Loucy (cell line): ENCODE results near the gene FGF12.

Source experiments
- H2AFZ ChIP-seq: fragments of 200-600 bp; sonication (generic); 2 replicates; pipeline ENCODE4 v1.6.0; 2016; ENCODE audit warnings: antibody characterized with exemption, mild to moderate bottlenecking, low read length, moderate library complexity
- H3F3A ChIP-seq: fragments of 200-600 bp; 2 replicates; pipeline ENCODE4 v1.6.0; 2016; ENCODE audit warnings: antibody characterized with exemption, low read depth, mild to moderate bottlenecking
- H3K27me3 ChIP-seq: fragments of 200-600 bp; sonication (generic); 2 replicates; pipeline ENCODE4 v1.6.1; 2014; ENCODE audit warnings: low read length, mild to moderate bottlenecking; ENCODE audit not compliant: insufficient read depth, poor library complexity, severe bottlenecking
- H3K36me3 ChIP-seq: fragments of 200-600 bp; sonication (generic); 2 replicates; pipeline ENCODE4 v1.6.1; 2016; ENCODE audit warnings: low read length; ENCODE audit not compliant: insufficient read depth
- H3K4me1 ChIP-seq: fragments of 200-600 bp; sonication (generic); 2 replicates; pipeline ENCODE4 v1.5.1; 2014; ENCODE audit warnings: low read length, mild to moderate bottlenecking; ENCODE audit not compliant: insufficient read depth, poor library complexity, severe bottlenecking
- H3K4me2 ChIP-seq: fragments of 200-600 bp; sonication (generic); 2 replicates; pipeline ENCODE4 v1.6.0; 2014; ENCODE audit warnings: antibody characterized with exemption, low read length, low read depth, mild to moderate bottlenecking; ENCODE audit not compliant: poor library complexity, severe bottlenecking
- H3K4me3 ChIP-seq: fragments of 200-600 bp; sonication (generic); 2 replicates; pipeline ENCODE4 v1.5.1; 2014; ENCODE audit warnings: low read length, mild to moderate bottlenecking, mixed read lengths; ENCODE audit not compliant: poor library complexity, severe bottlenecking
- H3K79me2 ChIP-seq: fragments of 200-600 bp; sonication (generic); 2 replicates; pipeline ENCODE4 v1.6.1; 2014; ENCODE audit warnings: low read length; ENCODE audit not compliant: insufficient read depth
- H3K9ac ChIP-seq: fragments of 200-600 bp; sonication (generic); 2 replicates; pipeline ENCODE4 v1.6.0; 2014; ENCODE audit warnings: mild to moderate bottlenecking, low read depth, low read length, moderate library complexity; ENCODE audit not compliant: poor library complexity, severe bottlenecking
- H3K9me2 ChIP-seq: fragments of 200-600 bp; sonication (generic); replicated peaks from 2 replicates; pipeline ENCODE4 v1.6.1; 2016; ENCODE audit warnings: low read depth, low read length, mixed read lengths
- H3K9me3 ChIP-seq: fragments of 200-600 bp; sonication (generic); 2 replicates; pipeline ENCODE4 v1.6.1; 2014; ENCODE audit warnings: mild to moderate bottlenecking, antibody characterized with exemption, low read length, low read depth; ENCODE audit not compliant: insufficient read depth
- H4K20me1 ChIP-seq: fragments of 200-600 bp; sonication (generic); 2 replicates; pipeline ENCODE4 v1.6.0; 2014; ENCODE audit warnings: antibody characterized with exemption, low read length, mild to moderate bottlenecking; ENCODE audit not compliant: insufficient read depth, poor library complexity, severe bottlenecking
- EZH2phosphoT487 ChIP-seq: fragments of 200-600 bp; IDR thresholded peaks from 2 replicates; pipeline ENCODE4 v1.6.1; 2018; ENCODE audit warnings: antibody characterized with exemption, mild to moderate bottlenecking, moderate library complexity, borderline replicate concordance
- TF ChIP-seq, protein P1 (sequence below): fragments of 200-600 bp; sonication (generic); conservative IDR thresholded peaks from 2 replicates; pipeline ENCODE4 v1.5.1; 2014; ENCODE audit warnings: mild to moderate bottlenecking, antibody characterized with exemption, low read length

The FGF12 gene

DNA sequence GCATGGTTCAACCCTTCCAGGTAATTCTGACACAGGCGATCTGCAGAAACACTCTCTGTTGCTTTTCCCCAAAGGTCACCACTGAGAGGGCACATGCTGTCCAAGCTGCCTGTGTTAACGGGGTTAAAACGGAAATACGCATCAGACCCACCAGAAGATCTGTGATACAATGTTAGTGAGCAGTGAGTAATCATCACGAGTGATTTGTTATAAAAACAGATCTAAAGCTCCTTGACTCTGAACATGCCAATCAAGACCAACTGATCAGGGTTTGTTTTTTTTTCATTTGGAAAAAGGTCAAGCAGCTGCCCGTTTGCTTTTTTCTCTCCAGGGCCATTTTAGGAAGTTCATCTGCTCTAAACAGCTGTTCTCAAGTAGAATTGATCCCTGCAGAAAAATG, 43.2 kb downstream of the FGF12 start:
- Histone ChIP-seq H3K4me1 (no peaks in the 10 kb centered on the region), H3K9me2 (no peaks in the 10 kb centered on the region), H3K9ac (no peak overlapping the region), H4K20me1 (no peaks in the 10 kb centered on the region), H3K4me2 (no peak overlapping the region), H3K4me3 (no peak overlapping the region), H3F3A (no peaks in the 10 kb centered on the region), H3K9me3 (no peaks in the 10 kb centered on the region), H3K27me3 (no peaks in the 10 kb centered on the region), H3K79me2 (no peaks in the 10 kb centered on the region), H2AFZ (no peak overlapping the region), H3K36me3 (no peaks in the 10 kb centered on the region)
- TF ChIP-seq EZH2phosphoT487 = no peak
- TF ChIP-seq, protein P1, sequence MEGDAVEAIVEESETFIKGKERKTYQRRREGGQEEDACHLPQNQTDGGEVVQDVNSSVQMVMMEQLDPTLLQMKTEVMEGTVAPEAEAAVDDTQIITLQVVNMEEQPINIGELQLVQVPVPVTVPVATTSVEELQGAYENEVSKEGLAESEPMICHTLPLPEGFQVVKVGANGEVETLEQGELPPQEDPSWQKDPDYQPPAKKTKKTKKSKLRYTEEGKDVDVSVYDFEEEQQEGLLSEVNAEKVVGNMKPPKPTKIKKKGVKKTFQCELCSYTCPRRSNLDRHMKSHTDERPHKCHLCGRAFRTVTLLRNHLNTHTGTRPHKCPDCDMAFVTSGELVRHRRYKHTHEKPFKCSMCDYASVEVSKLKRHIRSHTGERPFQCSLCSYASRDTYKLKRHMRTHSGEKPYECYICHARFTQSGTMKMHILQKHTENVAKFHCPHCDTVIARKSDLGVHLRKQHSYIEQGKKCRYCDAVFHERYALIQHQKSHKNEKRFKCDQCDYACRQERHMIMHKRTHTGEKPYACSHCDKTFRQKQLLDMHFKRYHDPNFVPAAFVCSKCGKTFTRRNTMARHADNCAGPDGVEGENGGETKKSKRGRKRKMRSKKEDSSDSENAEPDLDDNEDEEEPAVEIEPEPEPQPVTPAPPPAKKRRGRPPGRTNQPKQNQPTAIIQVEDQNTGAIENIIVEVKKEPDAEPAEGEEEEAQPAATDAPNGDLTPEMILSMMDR = no peak

DNA sequence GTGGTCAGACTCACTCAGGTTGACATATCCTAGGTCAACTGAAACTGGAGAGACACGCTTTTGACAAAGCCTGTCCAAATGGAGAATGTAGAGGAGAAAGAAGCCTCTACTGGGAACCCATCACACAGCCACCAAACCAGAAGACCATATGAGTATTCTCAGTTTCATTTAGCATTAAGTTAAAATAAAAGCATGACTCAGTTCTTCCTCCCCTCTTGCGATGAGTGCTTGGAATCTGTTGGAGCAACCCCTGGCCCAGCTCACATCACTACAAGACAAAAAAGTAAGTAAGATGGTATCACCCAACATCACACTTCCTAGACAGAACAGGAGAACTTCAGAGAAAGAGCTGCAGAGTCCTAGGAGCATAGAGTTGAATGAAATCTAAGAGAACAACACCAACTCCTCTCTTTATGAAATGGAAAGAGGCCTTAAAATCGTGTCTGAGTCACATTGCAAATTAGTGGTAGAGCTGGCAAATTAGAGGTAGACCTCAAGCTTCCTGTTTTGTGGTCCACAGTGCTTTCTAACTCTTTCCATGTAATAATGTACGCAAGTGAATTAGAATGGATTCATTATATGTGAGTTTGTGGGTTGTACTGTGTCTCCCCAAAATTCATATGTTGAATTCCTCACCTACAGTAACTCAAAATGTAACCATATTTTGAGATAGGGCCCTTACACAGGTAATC, 51.2 kb downstream of the FGF12 start:
- H3K4me2 ChIP-seq = no peak overlapping the region
- no peaks in the 10 kb centered on the region for H3K9me3 ChIP-seq
- no peaks in the 10 kb centered on the region for H3K79me2 ChIP-seq
- H4K20me1 ChIP-seq = no peaks in the 10 kb centered on the region
- H2AFZ ChIP-seq = no peak overlapping the region
- H3K9ac ChIP-seq = no peak overlapping the region
- H3K4me3 ChIP-seq = no peak overlapping the region
- no peaks in the 10 kb centered on the region for H3K9me2 ChIP-seq
- TF ChIP-seq EZH2phosphoT487 = no peak
- TF ChIP-seq, protein P1 = no peak
- no peaks in the 10 kb centered on the region for H3F3A ChIP-seq
- H3K27me3 ChIP-seq = no peaks in the 10 kb centered on the region
- no peaks in the 10 kb centered on the region for H3K4me1 ChIP-seq
- no peaks in the 10 kb centered on the region for H3K36me3 ChIP-seq

DNA sequence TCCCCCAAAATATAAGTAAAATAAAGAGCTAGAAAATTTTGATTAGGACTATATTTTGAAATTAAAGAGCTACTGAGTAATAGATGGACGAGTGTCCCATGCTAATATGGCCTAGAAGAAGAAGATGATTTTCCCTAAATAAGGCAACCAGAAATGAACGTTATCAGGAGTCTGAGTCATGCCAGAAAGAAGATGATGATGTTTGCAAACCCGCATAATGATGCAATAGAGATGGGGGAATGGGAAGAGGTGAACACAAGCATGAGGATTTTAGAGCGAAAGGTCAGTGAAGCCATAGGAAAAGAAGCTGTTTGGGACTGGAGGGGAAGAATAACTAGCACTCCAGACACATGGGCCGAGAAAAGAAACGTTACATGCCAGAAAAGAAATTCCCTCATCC, 71.7 kb downstream of the FGF12 start:
- Histone ChIP-seq H3K79me2 (no peaks in the 10 kb centered on the region), H3K27me3 (no peaks in the 10 kb centered on the region), H4K20me1 (no peaks in the 10 kb centered on the region), H3K4me3 (no peak overlapping the region), H2AFZ (no peak overlapping the region), H3K4me1 (no peaks in the 10 kb centered on the region), H3F3A (no peaks in the 10 kb centered on the region), H3K9me2 (no peaks in the 10 kb centered on the region), H3K4me2 (no peak overlapping the region), H3K9ac (no peak overlapping the region), H3K9me3 (no peaks in the 10 kb centered on the region), H3K36me3 (no peaks in the 10 kb centered on the region)
- TF ChIP-seq EZH2phosphoT487 = no peak
- TF ChIP-seq, protein P1 = no peak
